CD4-positive, alpha-beta T cell (primary cell): ENCODE data around the gene HMSD. TPM values are rescaled to one million over a fixed set of nuclear protein-coding genes. Genes with fewer than 3 reads are reported as not detected.
A peak's percentile ranks its signal among the peaks of the same experiment; 100 is the strongest.

Source experiments
- ATAC-seq: fragments of 200-7000 bp; cut with Tn5 transposase; one replicate; pipeline ENCODE4 v1.10.0; 2022; ENCODE audit warnings: mild to moderate bottlenecking; ENCODE audit not compliant: poor library complexity
- CTCF ChIA-PET: fragments of 350-600 bp; sonication (Branson Sonifier 250); formaldehyde crosslinking; loops from one replicate; lab custom pipeline; 2021; ENCODE audit warnings: antibody characterized with exemption, inconsistent platforms; lab: Charles Lee
- POLR2A ChIA-PET: fragments of 350-600 bp; sonication (Branson Sonifier 250); formaldehyde crosslinking; loops from one replicate; lab custom pipeline; 2021; ENCODE audit warnings: antibody characterized with exemption, inconsistent platforms; lab: Charles Lee
- DNase-seq, 14 experiments: peaks; one replicate each; pipeline ENCODE4 v3.0.0-alpha.2; 2013 to 2020; ENCODE audit warnings: mixed read lengths in 2 of 14
- H3K27ac ChIP-seq, 2 donors: one replicate each; pipeline versions ENCODE4 v1.5.1 to v1.7.0; 2013; ENCODE audit warnings: low read length in 2 of 2, low read depth in 1 of 2, mild to moderate bottlenecking in 1 of 2
- H3K27me3 ChIP-seq, 2 experiments: 1 replicate in 1 of 2; 2 replicates in 1 of 2; pipeline versions ENCODE4 v1.6.1 to v1.7.0; 2013; ENCODE audit warnings: low read length in 2 of 2, control low read depth in 1 of 2, mild to moderate bottlenecking in 1 of 2, moderate library complexity in 1 of 2; ENCODE audit not compliant: insufficient read depth in 2 of 2, control insufficient read depth in 1 of 2
- H3K36me3 ChIP-seq: one replicate; pipeline ENCODE4 v1.6.1; 2013; ENCODE audit warnings: low read length, control low read depth; ENCODE audit not compliant: insufficient read depth
- H3K4me1 ChIP-seq: one replicate; pipeline ENCODE4 v1.6.1; 2013; ENCODE audit warnings: low read length, control low read depth; ENCODE audit not compliant: insufficient read depth
- H3K4me3 ChIP-seq: one replicate; pipeline ENCODE4 v1.5.1; 2013; ENCODE audit warnings: mild to moderate bottlenecking, low read length, moderate library complexity
- H3K9me3 ChIP-seq, 2 experiments: 1 replicate in 1 of 2; 2 replicates in 1 of 2; pipeline versions ENCODE4 v1.6.1 to v1.7.0; 2013; ENCODE audit warnings: low read length in 2 of 2, mild to moderate bottlenecking in 2 of 2, control low read depth in 1 of 2, moderate library complexity in 1 of 2; ENCODE audit not compliant: control insufficient read depth in 1 of 2, insufficient read depth in 1 of 2
- H3K27ac Mint-ChIP-seq: one replicate; pipeline ENCODE4 v1.8.0; 2020; ENCODE audit warnings: mixed read lengths
- H3K27me3 Mint-ChIP-seq: one replicate; pipeline ENCODE4 v1.8.0; 2021; ENCODE audit warnings: mixed read lengths
- H3K36me3 Mint-ChIP-seq: one replicate; pipeline ENCODE4 v1.8.0; 2021; ENCODE audit warnings: low read depth, mixed read lengths
- H3K4me1 Mint-ChIP-seq: one replicate; pipeline ENCODE4 v1.8.0; 2021; ENCODE audit warnings: low read depth, mixed read lengths
- H3K4me3 Mint-ChIP-seq: one replicate; pipeline ENCODE4 v1.8.0; 2020; ENCODE audit warnings: mild to moderate bottlenecking, mixed read lengths
- H3K9me3 Mint-ChIP-seq: one replicate; pipeline ENCODE4 v1.8.0; 2020; ENCODE audit warnings: mixed read lengths
- CTCF ChIP-seq: fragments of 200-600 bp; IDR thresholded peaks from one replicate; pipeline ENCODE4 v1.8.0; 2022; ENCODE audit warnings: antibody characterized with exemption, mild to moderate bottlenecking
- intact Hi-C, 2 experiments: fragments of 100-400 bp; cut with DNase I in 1 of 2; cut with micrococcal nuclease in 1 of 2; formaldehyde crosslinking; loops; one replicate each; pipeline versions ENCODE4 v1.15.1 to v1.9.0; 2023 to 2025; cut with DNase I, micrococcal nuclease
- total RNA-seq, 174 experiments: library from RNA in 2 of 174; stranded (reverse) in 2 of 174; gene quantifications; one replicate each; pipeline ENCODE4 v1.2.3 and lab custom pipeline; 2021 to 2026

HMSD gene
- total RNA-seq, 2 experiments from 2014 or later = not detected

GRCh38 chr18:63963615-63964256, 14.6 kb downstream of the HMSD start:
- H3K27me3 Mint-ChIP-seq = peaks cover 25% of the 10 kb centered on the region
- no peaks in the 10 kb centered on the region for H3K9me3 Mint-ChIP-seq

GRCh38 chr18:63964908-63965307, 15.8 kb downstream of the HMSD start:
- intact Hi-C loops = no loop called here
- Histone ChIP-seq H3K9me3 (no peaks in the 10 kb centered on the region), H3K27ac (no peak overlapping the region), H3K4me1 (peaks cover 6% of the 10 kb centered on the region), H3K36me3 (no peaks in the 10 kb centered on the region), H3K4me3 (no peak overlapping the region), H3K27me3 (no peaks in the 10 kb centered on the region)
- Mint-ChIP-seq H3K4me1 (peaks cover 14% of the 10 kb centered on the region), H3K27me3 (peaks cover 17% of the 10 kb centered on the region), H3K36me3 (peaks cover 3% of the 10 kb centered on the region), H3K27ac (no peak overlapping the region), H3K9me3 (no peaks in the 10 kb centered on the region), H3K4me3 (no peak overlapping the region)
- TF ChIP-seq CTCF = no peak
- no peak for ATAC-seq
- no peak for DNase-seq
- POLR2A ChIA-PET = no interaction called here
- CTCF ChIA-PET = interaction anchor here (1.8 kb wide), 1 partner anchor 9 kb away, joined by 12 read pairs; no protein-coding TSS in a partner anchor

More at GRCh38 chr18:63963615-63964256, 14.6 kb downstream of the HMSD start:
- POLR2A ChIA-PET = interaction anchor here (0.9 kb wide), 1 partner anchor 13 kb away, joined by 4 read pairs; no protein-coding TSS in a partner anchor
- no peaks in the 10 kb centered on the region for H3K9me3 ChIP-seq
- no peak overlapping the region for H3K4me3 Mint-ChIP-seq
- H3K36me3 Mint-ChIP-seq = no peaks in the 10 kb centered on the region
- H3K4me1 ChIP-seq = no peaks in the 10 kb centered on the region
- ATAC-seq (peak; percentile 93), DNase-seq (peak in 13 of 14 experiments; percentile 17 to 78 (median 44))
- peak; percentile 81 for TF ChIP-seq CTCF
- H3K4me3 ChIP-seq = no peak overlapping the region
- intact Hi-C loops = loop anchor here (1.0 to 2.0 kb wide), 3 partner anchors 12 to 31 kb away; no protein-coding TSS in a partner anchor
- H3K4me1 Mint-ChIP-seq = peaks cover 2% of the 10 kb centered on the region
- CTCF ChIA-PET = interaction anchor here (0.6 to 2.2 kb wide), 12 partner anchors 9 to 640 kb away, joined by 3 to 12 read pairs (median 4); no protein-coding TSS in a partner anchor
- no peaks in the 10 kb centered on the region for H3K36me3 ChIP-seq
- H3K27ac Mint-ChIP-seq = no peak overlapping the region
- H3K27ac ChIP-seq = no peak overlapping the region
- no peaks in the 10 kb centered on the region for H3K27me3 ChIP-seq

GRCh38 chr18:63965716-63966330, 16.7 kb downstream of the HMSD start:
- no peak overlapping the region for H3K27ac Mint-ChIP-seq
- H3K4me1 Mint-ChIP-seq = peaks cover 19% of the 10 kb centered on the region
- H3K9me3 ChIP-seq = no peaks in the 10 kb centered on the region
- no peak overlapping the region for H3K4me3 ChIP-seq
- no peaks in the 10 kb centered on the region for H3K9me3 Mint-ChIP-seq
- ChIA-PET CTCF (no interaction called here), POLR2A (no interaction called here)
- intact Hi-C loops = no loop called here
- peaks cover 17% of the 10 kb centered on the region for H3K27me3 Mint-ChIP-seq
- H3K4me3 Mint-ChIP-seq = no peak overlapping the region
- no peaks in the 10 kb centered on the region for H3K27me3 ChIP-seq
- peaks cover 6% of the 10 kb centered on the region for H3K36me3 Mint-ChIP-seq
- no peak overlapping the region for H3K27ac ChIP-seq
- ATAC-seq (no peak), DNase-seq (no peak)
- no peaks in the 10 kb centered on the region for H3K36me3 ChIP-seq
- H3K4me1 ChIP-seq = peaks cover 13% of the 10 kb centered on the region
- TF ChIP-seq CTCF = no peak
